Prostate gland (tissue), 2 donors: ENCODE results near the gene GRIK2.

ENCODE experiments used
- POLR2AphosphoS5 ChIP-seq: sonication (generic); formaldehyde crosslinking; IDR thresholded peaks from one replicate; pipeline ENCODE4 v1.6.1; 2017; ENCODE audit warnings: antibody characterized with exemption
- TF ChIP-seq, protein P1 (sequence below), 4 experiments: fragments of 200-600 bp in 2 of 4; fragments of 450-650 bp in 2 of 4; sonication (generic) in 2 of 4; IDR thresholded peaks; 1 replicate in 3 of 4; 2 replicates in 1 of 4; pipeline ENCODE4 v1.5.1; 2016 to 2019; ENCODE audit warnings: antibody characterized with exemption in 4 of 4, mild to moderate bottlenecking in 2 of 4, moderate library complexity in 2 of 4

- TF ChIP-seq, protein P1, sequence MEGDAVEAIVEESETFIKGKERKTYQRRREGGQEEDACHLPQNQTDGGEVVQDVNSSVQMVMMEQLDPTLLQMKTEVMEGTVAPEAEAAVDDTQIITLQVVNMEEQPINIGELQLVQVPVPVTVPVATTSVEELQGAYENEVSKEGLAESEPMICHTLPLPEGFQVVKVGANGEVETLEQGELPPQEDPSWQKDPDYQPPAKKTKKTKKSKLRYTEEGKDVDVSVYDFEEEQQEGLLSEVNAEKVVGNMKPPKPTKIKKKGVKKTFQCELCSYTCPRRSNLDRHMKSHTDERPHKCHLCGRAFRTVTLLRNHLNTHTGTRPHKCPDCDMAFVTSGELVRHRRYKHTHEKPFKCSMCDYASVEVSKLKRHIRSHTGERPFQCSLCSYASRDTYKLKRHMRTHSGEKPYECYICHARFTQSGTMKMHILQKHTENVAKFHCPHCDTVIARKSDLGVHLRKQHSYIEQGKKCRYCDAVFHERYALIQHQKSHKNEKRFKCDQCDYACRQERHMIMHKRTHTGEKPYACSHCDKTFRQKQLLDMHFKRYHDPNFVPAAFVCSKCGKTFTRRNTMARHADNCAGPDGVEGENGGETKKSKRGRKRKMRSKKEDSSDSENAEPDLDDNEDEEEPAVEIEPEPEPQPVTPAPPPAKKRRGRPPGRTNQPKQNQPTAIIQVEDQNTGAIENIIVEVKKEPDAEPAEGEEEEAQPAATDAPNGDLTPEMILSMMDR (IDR thresholded peaks at IDR 0.05) = no peak
- no peak for TF ChIP-seq POLR2AphosphoS5
These were observed 587.4 kb downstream of the GRIK2 start for GRCh38 chr6:101980924-101981323.
